HEK293T (cell line): ENCODE measurements around the gene ISCA1.

ENCODE experiments used
- ARNT ChIP-seq: fragments of 450-650 bp; IDR thresholded peaks from 2 replicates; pipeline ENCODE4 v1.6.1; 2017; ENCODE audit warnings: mild to moderate bottlenecking
- BHLHE40 ChIP-seq: fragments of 450-650 bp; IDR thresholded peaks from 2 replicates; pipeline ENCODE4 v1.6.1; 2016; ENCODE audit warnings: mild to moderate bottlenecking, moderate library complexity, borderline replicate concordance
- CTBP1 ChIP-seq: fragments of 450-650 bp; IDR thresholded peaks from 2 replicates; pipeline ENCODE4 v1.6.1; 2016; ENCODE audit warnings: borderline replicate concordance
- FOXA1 ChIP-seq: fragments of 450-650 bp; IDR thresholded peaks from 2 replicates; pipeline ENCODE4 v1.6.1; 2016; ENCODE audit warnings: mild to moderate bottlenecking
- LEF1 ChIP-seq: fragments of 450-650 bp; IDR thresholded peaks from 2 replicates; pipeline ENCODE4 v1.6.1; 2017; ENCODE audit warnings: mild to moderate bottlenecking, borderline replicate concordance

GRCh38 chr9:86324308-86324707 is 42.0 kb upstream of the ISCA1 start:
- TF ChIP-seq FOXA1 (no peak), BHLHE40 (no peak), CTBP1 (no peak), LEF1 (no peak), ARNT (no peak)
